ENCODE measurements around the gene LAIR2. TPM values are rescaled to one million over a fixed set of nuclear protein-coding genes. Genes with fewer than 3 reads are reported as not detected.

LAIR2 gene
- total and polyA plus RNA-seq, 2 experiments from 2014 or later = not detected

DNA sequence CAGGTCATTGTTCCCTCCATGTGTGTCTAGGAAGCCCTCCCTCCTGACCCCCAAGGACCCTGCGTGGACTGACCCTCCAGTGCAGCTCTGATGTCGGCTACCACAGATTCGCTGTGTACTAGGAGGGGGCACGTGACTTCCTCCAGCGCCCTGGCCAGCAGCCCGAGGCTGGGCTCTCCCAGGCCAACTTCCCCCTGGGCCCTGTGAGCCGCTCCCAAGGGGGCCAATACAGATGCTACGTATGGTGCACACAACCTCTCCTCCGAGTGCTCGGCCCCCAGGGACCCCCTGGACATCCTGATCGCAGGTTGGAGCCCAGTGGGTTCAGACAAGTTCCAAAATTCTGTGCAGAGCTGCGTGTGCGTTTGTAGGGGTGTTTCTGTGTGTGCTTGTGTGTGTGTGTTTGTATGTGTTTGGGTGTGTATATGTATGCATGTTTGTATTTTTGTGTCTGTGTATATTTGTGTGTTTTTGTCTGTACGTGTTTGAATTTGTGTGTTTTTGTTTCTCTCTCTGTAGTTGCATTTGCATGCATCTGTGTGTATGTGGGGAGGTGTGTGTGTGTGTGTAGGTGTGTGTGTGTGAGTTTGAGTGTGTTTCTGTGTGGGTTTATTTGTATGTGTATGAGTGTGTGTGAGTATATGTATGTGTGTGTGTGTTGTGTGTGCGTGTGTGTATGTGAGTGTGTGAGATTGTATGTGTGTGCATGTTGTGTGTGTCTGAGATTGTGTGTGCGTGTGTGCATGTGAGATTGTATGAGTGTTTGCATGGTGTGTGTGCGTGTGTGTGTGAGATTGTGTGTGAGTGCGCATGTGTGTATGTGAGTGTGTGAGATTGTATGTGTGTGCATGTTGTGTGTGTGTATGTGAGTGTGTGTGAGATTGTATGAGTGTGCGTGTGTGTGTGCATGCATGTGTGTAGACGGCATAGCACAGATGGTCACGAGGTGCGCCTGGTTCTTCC lies 49.6 kb downstream of the LAIR2 start:
- Histone ChIP-seq H3K9me2 (ENCODE audit: insufficient read depth) (no peaks in the 10 kb centered on the region), H3K36me3 (ENCODE audit: insufficient read depth) (no peaks in the 10 kb centered on the region), H3K4me3 (no peak overlapping the region), H4K20me1 (replicated peaks; ENCODE audit: insufficient read depth) (no peaks in the 10 kb centered on the region), H2AFZ (no peak overlapping the region), H3K27me3 (ENCODE audit: insufficient read depth) (no peaks in the 10 kb centered on the region), H3K4me2 (no peak overlapping the region), H3F3A (replicated peaks; ENCODE audit: low read depth) (no peaks in the 10 kb centered on the region), H3K27ac (ENCODE audit: low read depth) (no peak overlapping the region), H3K4me1 (ENCODE audit: insufficient read depth) (no peaks in the 10 kb centered on the region), H3K79me2 (replicated peaks; ENCODE audit: insufficient read depth) (no peaks in the 10 kb centered on the region)
- ATAC-seq = no peak
- Mint-ChIP-seq H3K27me3 (ENCODE audit: insufficient read depth, low read depth, poor library complexity) (peaks cover 3% of the 10 kb centered on the region), H3K4me3 (no peak overlapping the region), H3K36me3 (ENCODE audit: low read depth) (peaks cover 35% of the 10 kb centered on the region), H3K9me3 (peaks cover 94% of the 10 kb centered on the region), H3K27ac (no peak overlapping the region), H3K4me1 (no peaks in the 10 kb centered on the region)
- DNase-seq (ENCODE audit: low spot score) = no peak
- TF ChIP-seq EZH2phosphoT487 (IDR thresholded peaks at IDR 0.05; ENCODE audit: unreplicated experiment) (no peak), STAT1 (IDR thresholded peaks at IDR 0.05; ENCODE audit: unreplicated experiment) (no peak), ZNF114 (CRISPR knock-in tag; IDR thresholded peaks at IDR 0.05) (no peak), EZH2 (IDR thresholded peaks at IDR 0.05; ENCODE audit: low read depth, unreplicated experiment) (no peak), POLR2AphosphoS5 (IDR thresholded peaks at IDR 0.05; ENCODE audit: low read depth) (no peak), CREB1 (CRISPR knock-in tag; IDR thresholded peaks at IDR 0.05; ENCODE audit: low read depth) (no peak), ETS1 (IDR thresholded peaks at IDR 0.05) (no peak), NANOG (IDR thresholded peaks at IDR 0.05; ENCODE audit: borderline replicate concordance) (no peak), ZNF462 (CRISPR knock-in tag; IDR thresholded peaks at IDR 0.05) (no peak), JUNB (IDR thresholded peaks at IDR 0.05; ENCODE audit: unreplicated experiment) (no peak), ZNF331 (CRISPR knock-in tag; IDR thresholded peaks at IDR 0.05; ENCODE audit: low read depth) (no peak)
- TF ChIP-seq, protein P1, sequence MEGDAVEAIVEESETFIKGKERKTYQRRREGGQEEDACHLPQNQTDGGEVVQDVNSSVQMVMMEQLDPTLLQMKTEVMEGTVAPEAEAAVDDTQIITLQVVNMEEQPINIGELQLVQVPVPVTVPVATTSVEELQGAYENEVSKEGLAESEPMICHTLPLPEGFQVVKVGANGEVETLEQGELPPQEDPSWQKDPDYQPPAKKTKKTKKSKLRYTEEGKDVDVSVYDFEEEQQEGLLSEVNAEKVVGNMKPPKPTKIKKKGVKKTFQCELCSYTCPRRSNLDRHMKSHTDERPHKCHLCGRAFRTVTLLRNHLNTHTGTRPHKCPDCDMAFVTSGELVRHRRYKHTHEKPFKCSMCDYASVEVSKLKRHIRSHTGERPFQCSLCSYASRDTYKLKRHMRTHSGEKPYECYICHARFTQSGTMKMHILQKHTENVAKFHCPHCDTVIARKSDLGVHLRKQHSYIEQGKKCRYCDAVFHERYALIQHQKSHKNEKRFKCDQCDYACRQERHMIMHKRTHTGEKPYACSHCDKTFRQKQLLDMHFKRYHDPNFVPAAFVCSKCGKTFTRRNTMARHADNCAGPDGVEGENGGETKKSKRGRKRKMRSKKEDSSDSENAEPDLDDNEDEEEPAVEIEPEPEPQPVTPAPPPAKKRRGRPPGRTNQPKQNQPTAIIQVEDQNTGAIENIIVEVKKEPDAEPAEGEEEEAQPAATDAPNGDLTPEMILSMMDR (conservative IDR thresholded peaks at IDR 0.05; ENCODE audit: low read depth in 2 of 2) = no peak
- TF ChIP-seq, protein P2, sequence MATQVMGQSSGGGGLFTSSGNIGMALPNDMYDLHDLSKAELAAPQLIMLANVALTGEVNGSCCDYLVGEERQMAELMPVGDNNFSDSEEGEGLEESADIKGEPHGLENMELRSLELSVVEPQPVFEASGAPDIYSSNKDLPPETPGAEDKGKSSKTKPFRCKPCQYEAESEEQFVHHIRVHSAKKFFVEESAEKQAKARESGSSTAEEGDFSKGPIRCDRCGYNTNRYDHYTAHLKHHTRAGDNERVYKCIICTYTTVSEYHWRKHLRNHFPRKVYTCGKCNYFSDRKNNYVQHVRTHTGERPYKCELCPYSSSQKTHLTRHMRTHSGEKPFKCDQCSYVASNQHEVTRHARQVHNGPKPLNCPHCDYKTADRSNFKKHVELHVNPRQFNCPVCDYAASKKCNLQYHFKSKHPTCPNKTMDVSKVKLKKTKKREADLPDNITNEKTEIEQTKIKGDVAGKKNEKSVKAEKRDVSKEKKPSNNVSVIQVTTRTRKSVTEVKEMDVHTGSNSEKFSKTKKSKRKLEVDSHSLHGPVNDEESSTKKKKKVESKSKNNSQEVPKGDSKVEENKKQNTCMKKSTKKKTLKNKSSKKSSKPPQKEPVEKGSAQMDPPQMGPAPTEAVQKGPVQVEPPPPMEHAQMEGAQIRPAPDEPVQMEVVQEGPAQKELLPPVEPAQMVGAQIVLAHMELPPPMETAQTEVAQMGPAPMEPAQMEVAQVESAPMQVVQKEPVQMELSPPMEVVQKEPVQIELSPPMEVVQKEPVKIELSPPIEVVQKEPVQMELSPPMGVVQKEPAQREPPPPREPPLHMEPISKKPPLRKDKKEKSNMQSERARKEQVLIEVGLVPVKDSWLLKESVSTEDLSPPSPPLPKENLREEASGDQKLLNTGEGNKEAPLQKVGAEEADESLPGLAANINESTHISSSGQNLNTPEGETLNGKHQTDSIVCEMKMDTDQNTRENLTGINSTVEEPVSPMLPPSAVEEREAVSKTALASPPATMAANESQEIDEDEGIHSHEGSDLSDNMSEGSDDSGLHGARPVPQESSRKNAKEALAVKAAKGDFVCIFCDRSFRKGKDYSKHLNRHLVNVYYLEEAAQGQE (IDR thresholded peaks at IDR 0.05; ENCODE audit: unreplicated experiment) = no peak
